ENCODE results near the gene PTPN3. TPM values are rescaled to one million over a fixed set of nuclear protein-coding genes. Genes with fewer than 3 reads are reported as not detected.

The PTPN3 gene
- total and polyA plus RNA-seq, 2 experiments from 2014 or later, result 1.4 to 2.6 TPM

DNA sequence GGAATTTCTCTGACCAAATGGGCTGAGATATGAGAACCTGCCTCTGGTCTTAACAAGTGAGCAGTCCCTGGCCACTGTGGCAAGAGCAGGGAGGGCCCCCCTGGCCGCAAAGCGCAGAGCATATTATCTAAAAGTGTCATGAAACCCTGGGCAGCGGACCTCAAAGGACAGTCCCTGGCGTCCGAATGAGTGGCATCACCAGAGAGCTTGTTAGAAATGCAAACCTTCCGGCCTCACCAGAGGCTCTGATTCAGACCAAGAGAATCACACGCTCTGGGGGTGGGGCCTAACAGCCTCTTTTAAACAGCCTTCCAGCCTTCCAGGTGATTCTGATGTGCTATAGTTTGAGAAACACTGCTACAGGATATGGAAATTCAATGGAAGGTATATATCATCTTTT, 10.9 kb downstream of the PTPN3 start:
- DNase-seq (ENCODE audit: low spot score) (peak; percentile 37), ATAC-seq (peak; percentile 51)
- Mint-ChIP-seq H3K27ac (no peak overlapping the region), H3K36me3 (ENCODE audit: low read depth) (no peaks in the 10 kb centered on the region), H3K4me3 (no peak overlapping the region), H3K4me1 (peaks cover 5% of the 10 kb centered on the region), H3K27me3 (ENCODE audit: insufficient read depth, low read depth, poor library complexity) (peaks cover 2% of the 10 kb centered on the region), H3K9me3 (no peaks in the 10 kb centered on the region)
- no peak overlapping the region for H3K4me2 ChIP-seq
- no peaks in the 10 kb centered on the region for H3K4me1 ChIP-seq (ENCODE audit: insufficient read depth)
- H2AFZ ChIP-seq, result no peak overlapping the region
- no peak overlapping the region; the same call in 1 of the 2 replicates for H3K27ac ChIP-seq (ENCODE audit: low read depth)
- H4K20me1 ChIP-seq (replicated peaks; ENCODE audit: insufficient read depth), result no peaks in the 10 kb centered on the region
- H3K9me2 ChIP-seq (ENCODE audit: insufficient read depth), result peaks cover 8% of the 10 kb centered on the region; the same call in 1 of the 2 replicates
- H3K79me2 ChIP-seq (replicated peaks; ENCODE audit: insufficient read depth), result no peaks in the 10 kb centered on the region
- no peaks in the 10 kb centered on the region for H3K27me3 ChIP-seq (ENCODE audit: insufficient read depth)
- H3F3A ChIP-seq (replicated peaks; ENCODE audit: low read depth), result no peaks in the 10 kb centered on the region
- H3K4me3 ChIP-seq, result no peak overlapping the region
- TF ChIP-seq, protein P1, sequence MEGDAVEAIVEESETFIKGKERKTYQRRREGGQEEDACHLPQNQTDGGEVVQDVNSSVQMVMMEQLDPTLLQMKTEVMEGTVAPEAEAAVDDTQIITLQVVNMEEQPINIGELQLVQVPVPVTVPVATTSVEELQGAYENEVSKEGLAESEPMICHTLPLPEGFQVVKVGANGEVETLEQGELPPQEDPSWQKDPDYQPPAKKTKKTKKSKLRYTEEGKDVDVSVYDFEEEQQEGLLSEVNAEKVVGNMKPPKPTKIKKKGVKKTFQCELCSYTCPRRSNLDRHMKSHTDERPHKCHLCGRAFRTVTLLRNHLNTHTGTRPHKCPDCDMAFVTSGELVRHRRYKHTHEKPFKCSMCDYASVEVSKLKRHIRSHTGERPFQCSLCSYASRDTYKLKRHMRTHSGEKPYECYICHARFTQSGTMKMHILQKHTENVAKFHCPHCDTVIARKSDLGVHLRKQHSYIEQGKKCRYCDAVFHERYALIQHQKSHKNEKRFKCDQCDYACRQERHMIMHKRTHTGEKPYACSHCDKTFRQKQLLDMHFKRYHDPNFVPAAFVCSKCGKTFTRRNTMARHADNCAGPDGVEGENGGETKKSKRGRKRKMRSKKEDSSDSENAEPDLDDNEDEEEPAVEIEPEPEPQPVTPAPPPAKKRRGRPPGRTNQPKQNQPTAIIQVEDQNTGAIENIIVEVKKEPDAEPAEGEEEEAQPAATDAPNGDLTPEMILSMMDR (conservative IDR thresholded peaks at IDR 0.05; ENCODE audit: low read depth in 2 of 2), result no peak
- TF ChIP-seq CREB1 (CRISPR knock-in tag; IDR thresholded peaks at IDR 0.05; ENCODE audit: low read depth) (no peak), NANOG (IDR thresholded peaks at IDR 0.05; ENCODE audit: borderline replicate concordance) (no peak), POLR2AphosphoS5 (IDR thresholded peaks at IDR 0.05; ENCODE audit: low read depth) (no peak), EZH2phosphoT487 (IDR thresholded peaks at IDR 0.05; ENCODE audit: unreplicated experiment) (no peak), STAT1 (IDR thresholded peaks at IDR 0.05; ENCODE audit: unreplicated experiment) (no peak), ZNF114 (CRISPR knock-in tag; IDR thresholded peaks at IDR 0.05) (no peak), ZNF331 (CRISPR knock-in tag; IDR thresholded peaks at IDR 0.05; ENCODE audit: low read depth) (no peak), JUNB (IDR thresholded peaks at IDR 0.05; ENCODE audit: unreplicated experiment) (no peak)
- TF ChIP-seq, protein P2, sequence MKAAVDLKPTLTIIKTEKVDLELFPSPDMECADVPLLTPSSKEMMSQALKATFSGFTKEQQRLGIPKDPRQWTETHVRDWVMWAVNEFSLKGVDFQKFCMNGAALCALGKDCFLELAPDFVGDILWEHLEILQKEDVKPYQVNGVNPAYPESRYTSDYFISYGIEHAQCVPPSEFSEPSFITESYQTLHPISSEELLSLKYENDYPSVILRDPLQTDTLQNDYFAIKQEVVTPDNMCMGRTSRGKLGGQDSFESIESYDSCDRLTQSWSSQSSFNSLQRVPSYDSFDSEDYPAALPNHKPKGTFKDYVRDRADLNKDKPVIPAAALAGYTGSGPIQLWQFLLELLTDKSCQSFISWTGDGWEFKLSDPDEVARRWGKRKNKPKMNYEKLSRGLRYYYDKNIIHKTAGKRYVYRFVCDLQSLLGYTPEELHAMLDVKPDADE (IDR thresholded peaks at IDR 0.05), result no peak
- TF ChIP-seq, protein P3, sequence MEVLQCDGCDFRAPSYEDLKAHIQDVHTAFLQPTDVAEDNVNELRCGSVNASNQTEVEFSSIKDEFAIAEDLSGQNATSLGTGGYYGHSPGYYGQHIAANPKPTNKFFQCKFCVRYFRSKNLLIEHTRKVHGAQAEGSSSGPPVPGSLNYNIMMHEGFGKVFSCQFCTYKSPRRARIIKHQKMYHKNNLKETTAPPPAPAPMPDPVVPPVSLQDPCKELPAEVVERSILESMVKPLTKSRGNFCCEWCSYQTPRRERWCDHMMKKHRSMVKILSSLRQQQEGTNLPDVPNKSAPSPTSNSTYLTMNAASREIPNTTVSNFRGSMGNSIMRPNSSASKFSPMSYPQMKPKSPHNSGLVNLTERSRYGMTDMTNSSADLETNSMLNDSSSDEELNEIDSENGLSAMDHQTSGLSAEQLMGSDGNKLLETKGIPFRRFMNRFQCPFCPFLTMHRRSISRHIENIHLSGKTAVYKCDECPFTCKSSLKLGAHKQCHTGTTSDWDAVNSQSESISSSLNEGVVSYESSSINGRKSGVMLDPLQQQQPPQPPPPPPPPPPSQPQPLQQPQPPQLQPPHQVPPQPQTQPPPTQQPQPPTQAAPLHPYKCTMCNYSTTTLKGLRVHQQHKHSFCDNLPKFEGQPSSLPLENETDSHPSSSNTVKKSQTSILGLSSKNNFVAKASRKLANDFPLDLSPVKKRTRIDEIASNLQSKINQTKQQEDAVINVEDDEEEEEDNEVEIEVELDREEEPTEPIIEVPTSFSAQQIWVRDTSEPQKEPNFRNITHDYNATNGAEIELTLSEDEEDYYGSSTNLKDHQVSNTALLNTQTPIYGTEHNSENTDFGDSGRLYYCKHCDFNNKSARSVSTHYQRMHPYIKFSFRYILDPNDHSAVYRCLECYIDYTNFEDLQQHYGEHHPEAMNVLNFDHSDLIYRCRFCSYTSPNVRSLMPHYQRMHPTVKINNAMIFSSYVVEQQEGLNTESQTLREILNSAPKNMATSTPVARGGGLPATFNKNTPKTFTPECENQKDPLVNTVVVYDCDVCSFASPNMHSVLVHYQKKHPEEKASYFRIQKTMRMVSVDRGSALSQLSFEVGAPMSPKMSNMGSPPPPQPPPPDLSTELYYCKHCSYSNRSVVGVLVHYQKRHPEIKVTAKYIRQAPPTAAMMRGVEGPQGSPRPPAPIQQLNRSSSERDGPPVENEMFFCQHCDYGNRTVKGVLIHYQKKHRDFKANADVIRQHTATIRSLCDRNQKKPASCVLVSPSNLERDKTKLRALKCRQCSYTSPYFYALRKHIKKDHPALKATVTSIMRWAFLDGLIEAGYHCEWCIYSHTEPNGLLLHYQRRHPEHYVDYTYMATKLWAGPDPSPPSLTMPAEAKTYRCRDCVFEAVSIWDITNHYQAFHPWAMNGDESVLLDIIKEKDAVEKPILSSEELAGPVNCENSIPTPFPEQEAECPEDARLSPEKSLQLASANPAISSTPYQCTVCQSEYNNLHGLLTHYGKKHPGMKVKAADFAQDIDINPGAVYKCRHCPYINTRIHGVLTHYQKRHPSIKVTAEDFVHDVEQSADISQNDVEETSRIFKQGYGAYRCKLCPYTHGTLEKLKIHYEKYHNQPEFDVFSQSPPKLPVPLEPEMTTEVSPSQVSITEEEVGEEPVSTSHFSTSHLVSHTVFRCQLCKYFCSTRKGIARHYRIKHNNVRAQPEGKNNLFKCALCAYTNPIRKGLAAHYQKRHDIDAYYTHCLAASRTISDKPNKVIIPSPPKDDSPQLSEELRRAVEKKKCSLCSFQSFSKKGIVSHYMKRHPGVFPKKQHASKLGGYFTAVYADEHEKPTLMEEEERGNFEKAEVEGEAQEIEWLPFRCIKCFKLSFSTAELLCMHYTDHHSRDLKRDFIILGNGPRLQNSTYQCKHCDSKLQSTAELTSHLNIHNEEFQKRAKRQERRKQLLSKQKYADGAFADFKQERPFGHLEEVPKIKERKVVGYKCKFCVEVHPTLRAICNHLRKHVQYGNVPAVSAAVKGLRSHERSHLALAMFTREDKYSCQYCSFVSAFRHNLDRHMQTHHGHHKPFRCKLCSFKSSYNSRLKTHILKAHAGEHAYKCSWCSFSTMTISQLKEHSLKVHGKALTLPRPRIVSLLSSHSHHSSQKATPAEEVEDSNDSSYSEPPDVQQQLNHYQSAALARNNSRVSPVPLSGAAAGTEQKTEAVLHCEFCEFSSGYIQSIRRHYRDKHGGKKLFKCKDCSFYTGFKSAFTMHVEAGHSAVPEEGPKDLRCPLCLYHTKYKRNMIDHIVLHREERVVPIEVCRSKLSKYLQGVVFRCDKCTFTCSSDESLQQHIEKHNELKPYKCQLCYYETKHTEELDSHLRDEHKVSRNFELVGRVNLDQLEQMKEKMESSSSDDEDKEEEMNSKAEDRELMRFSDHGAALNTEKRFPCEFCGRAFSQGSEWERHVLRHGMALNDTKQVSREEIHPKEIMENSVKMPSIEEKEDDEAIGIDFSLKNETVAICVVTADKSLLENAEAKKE (CRISPR knock-in tag; IDR thresholded peaks at IDR 0.05), result no peak
- H3K36me3 ChIP-seq (ENCODE audit: insufficient read depth), result no peaks in the 10 kb centered on the region
